HG03521 (cell line): ENCODE measurements around the gene MBNL2.

Source experiments
- ATAC-seq: cut with Tn5 transposase; IDR thresholded peaks from one replicate; pipeline ENCODE4 v1.9.1; 2021; ENCODE audit warnings: mild to moderate bottlenecking, moderate library complexity; ENCODE audit not compliant: unreplicated experiment

The MBNL2 gene

DNA sequence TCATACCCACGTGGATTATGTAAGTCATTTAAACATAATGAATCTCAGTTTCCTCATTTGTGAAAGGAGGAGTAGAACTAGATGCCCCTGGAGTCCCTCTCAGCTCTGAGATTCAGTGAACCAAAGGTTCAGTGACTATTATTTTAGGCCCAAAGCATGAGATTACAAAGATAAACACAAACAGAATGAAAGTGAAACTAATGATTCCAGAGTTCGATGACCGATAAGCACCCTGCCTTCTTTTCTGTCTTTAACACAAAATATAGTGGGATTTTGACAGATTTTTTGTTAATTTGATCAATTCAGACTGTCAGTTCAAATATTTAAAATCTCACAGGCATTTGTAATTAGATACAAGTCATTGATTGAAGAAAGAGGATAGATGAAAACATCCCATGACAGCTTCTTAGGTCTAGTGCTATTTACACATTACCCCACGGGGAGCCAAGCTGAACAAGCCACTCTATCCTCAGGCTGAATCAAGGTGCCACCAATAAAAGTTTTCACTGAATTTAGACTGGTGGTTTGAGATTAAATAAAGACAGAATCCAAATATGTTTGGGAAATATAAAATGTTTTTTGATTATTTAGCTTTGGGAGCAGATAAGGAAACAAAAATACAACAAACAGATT is 147.2 kb downstream of the MBNL2 start:
- ATAC-seq, result no peak

DNA sequence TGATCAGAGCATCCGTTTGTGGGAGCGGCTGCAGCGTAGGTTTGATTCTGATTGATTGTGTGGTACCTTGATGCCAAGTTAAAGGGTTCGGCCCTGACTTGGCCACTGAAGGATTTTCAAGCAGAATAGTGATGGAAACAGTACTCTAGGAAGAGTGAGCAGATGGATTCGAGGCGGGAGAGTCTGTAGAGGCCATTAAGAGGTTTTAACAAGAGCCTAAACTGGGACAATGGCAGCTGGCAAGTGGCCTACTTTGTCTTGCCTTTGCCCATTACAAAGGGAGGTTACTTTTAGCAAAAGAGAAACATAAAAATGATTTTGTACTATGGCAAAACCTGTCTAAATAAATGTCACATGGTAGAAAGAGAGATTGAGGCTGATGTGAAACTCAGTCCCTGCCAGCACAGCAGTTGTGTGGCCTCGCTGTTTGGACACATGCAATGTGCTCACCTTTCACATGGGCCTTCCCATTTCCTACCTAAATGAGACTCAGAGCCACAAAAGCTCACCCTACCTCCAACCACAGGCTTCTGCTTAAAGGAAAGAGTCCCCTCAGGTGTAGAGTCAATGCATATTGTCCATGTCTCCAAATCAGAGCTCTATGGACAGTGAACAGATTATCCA is 149.5 kb downstream of the MBNL2 start:
- no peak for ATAC-seq

DNA sequence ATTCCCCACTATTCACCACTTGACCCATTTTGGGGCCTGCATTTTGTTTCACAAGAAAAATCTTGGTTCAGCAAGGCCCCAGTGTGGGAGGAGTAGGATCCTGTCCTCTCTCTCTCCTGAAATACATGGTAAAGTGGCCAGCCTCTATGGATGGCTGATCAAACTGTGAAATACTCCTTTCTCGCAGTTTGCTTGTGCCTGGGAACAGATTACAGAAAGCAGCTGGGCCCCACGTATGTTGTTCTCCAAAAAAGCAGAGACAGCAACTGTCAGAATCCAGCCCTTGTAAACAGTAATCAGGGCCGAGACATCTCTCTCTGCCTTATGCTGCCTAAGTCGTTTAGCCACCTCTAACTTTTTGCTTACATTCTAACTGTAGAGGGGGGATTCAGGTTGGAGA is 150.8 kb downstream of the MBNL2 start:
- no peak for ATAC-seq

DNA sequence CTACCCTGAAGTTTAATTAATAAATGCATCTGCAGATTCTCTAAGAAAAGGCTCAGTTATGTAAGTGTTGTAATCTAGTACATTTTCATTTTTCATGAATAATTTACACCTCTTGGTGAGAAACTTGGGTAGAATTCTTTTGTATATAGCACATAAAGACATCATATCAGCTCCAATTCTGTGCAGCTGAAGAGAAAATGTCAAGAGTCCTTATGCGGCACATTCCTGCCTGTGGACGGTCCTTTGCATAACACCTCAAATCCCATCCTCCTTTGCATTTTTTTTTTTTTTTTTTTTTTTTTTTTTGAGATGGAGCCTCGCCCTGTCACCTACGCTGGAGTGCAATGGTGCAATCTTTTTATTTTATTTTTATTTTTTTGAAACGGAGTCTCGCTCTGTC is 151.7 kb downstream of the MBNL2 start:
- no peak for ATAC-seq

DNA sequence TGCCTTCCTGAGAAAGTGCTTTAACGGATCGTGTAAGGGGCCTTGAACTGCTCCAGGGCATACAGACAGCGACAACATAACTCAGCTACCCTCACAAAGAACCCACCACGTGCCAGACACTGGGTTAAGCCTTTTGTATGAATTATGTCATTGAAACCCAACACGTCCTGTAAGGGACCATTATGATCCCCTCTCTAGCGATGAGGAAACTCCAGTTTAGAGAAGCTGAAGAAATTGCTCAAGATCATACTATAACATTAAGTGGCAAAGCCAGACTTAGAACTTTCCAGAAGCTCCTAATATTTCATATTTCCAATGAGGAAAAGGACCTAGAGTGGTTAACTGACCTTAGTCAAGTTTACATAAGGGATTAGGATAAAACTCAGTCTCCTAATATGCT is 154.8 kb downstream of the MBNL2 start:
- ATAC-seq, result no peak

DNA sequence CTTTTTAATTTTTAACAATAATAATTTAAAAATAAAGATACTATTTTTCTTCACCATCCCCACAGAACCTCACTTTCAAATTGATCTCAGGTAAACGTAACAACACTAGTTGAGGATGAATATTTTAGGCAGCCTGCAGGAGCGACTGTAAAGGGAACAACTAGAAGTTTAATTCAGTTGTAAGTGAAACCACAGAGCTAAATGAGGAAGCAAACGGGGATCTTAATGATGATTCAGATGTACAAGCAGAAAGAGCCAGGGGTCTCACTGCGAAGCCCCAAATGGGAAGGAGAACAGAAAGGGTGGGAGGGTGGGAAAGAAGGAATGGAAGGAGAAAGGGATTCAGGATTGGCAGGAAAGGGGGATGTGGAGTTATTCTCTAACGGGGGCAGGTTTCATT is 157.3 kb downstream of the MBNL2 start:
- ATAC-seq, result no peak

DNA sequence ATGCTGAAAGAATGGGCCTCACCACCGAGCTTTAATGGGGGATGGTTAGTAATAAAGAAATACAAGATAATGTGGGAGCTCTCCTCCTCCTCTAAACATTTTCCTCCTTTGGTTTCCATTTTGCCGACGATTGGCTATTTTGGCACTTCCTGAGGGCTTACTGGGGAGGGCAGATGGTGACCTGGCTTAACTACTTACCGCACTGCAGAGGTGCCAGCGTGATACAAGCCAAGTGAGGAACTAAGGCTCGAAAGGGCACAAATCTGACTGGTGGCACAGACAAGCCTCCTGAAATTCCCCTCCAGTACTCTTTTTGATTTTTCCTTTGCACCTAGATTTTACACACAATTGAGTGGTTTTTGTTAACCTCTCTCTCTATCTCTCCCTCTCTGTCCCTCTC is 158.6 kb downstream of the MBNL2 start:
- ATAC-seq, result no peak

DNA sequence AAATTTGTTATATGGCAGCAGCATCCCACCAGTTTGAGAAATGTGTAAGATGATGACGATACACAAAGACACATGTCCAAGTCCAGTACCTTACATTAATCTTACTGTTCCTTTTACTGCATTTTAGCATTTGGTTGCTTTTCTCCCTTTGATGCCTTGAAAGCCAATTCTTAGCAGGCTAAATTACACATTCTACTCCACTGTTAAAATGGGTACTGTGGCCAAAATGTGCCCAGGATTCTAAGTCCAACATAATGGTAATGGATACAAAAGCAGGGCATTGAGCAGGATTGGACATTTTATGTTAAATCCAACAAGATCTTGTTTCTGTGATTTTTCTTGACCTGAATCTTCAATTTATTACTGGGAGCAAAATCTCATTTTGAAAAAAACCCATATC is 159.1 kb downstream of the MBNL2 start:
- ATAC-seq, result no peak

DNA sequence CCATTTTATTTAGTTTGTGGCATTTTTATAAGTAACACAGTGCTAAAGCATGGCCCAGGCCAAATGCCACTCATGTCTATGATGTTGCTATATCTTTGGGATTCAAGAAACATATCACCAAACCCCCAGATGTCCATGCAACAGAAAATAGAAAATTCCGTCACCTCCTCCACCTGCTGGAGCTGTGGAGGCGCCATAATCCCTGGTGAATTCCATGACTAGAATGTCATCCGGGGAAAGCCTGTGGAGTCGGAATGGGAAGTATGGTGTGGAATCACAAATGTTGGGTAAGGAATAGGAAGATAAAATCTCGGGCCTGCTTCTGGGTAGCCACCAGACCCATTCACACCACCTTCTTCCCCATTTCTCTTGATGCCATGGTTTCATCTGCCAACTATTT is 160.1 kb downstream of the MBNL2 start:
- ATAC-seq, result no peak

DNA sequence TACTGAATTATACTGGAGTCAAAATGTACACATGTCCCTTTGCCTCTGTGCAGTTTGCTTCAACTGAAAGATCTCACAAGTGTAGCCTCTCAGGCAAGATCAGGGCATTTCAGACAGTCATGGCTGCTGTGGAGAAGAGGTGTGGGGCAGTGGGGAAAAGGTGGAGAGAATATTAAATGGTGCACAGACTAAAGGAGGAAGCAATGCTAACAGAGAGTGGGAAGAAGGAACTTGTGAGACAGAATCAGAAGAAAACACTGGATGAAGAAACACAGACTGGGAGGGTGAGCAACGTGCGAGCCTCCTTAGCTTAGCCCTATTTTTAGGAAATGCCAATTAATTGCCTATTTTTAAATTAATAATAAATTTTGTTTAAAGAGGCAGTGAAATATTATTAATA is 162.2 kb downstream of the MBNL2 start:
- no peak for ATAC-seq

DNA sequence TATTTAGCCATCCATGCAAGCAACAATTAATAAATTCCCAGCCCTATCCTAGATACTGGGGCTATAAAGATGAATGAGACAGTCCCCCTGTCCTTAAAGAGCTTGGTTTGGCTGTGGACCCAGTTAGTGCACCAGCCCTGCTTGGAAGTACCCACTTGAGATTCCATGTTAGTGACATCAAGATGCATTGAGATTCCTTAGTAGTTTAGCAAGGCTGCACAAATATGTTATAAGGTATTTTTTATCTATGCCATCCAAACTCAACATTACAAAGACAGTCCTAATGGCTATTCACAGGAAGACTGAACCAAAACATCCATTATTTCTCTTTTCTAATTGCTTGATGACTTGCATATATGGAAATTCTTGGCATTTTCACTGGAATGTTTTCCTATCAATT is 163.0 kb downstream of the MBNL2 start:
- no peak for ATAC-seq

DNA sequence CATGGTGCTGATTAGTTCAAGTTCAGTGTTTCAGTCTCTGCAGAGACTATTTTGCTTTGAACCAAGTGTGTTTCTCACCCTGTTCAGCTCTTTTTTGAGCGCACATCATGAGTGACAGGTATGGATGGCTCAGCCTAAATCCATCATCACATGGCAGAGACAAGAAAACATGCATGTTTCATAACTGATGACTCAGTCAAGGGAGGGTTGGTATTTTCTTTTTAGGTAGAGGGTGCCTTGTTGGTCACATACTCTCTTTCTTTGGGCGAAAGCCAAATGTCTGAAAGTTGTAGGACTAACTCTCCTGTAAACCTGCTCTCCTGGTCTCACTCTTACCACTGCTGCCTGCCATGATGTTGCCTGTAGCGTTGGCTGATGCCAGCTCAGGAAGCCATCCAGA is 163.7 kb downstream of the MBNL2 start:
- no peak for ATAC-seq

DNA sequence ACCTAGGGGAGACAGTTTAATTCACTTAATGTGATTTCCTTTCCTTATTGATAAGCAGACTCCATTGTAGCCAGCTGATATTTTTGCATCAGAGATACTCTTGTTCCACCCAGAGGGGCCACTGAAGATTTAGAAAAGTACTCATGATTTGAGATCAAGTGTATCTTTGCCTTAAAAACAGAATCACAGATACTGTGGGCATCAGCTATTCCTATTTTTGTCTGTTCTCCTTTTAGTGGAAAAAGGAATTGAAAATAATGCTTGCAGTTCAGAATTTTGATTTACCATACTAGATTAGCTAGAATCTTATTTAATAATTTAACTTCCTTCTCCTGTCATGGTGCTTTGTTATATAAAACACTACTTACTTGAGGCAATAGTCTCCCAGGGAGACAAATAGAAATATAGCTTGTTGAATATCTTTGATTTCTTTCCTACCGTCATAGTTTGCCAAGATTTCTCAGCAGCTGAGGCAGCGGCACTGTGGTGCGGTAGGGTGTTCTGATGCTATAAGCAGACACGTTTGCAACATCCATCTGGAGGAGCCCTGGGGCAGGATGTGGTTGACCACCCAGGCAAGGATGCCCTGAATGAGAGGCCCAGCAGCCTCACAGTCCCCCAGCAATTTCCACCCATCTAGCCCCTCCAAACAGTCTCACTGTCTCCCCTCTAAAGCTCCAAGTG is 164.8 kb downstream of the MBNL2 start:
- no peak for ATAC-seq

DNA sequence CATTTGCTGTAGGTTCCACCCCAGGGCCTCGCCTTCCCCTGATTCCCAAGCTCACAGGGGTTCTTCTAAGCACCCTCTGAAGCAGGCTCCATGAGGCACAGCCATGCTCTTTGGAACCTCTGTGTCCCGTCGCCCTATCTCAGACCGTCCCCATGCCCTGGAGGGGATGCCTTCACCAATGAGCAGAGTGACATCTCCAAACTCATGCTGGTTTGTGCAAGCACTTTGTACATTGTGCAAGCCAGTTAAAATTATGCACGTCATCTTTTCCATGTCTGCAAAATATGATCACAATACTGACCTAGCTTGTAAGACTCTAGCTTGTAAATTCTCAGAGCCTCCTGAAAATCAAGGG is 165.3 kb downstream of the MBNL2 start:
- ATAC-seq, result no peak

DNA sequence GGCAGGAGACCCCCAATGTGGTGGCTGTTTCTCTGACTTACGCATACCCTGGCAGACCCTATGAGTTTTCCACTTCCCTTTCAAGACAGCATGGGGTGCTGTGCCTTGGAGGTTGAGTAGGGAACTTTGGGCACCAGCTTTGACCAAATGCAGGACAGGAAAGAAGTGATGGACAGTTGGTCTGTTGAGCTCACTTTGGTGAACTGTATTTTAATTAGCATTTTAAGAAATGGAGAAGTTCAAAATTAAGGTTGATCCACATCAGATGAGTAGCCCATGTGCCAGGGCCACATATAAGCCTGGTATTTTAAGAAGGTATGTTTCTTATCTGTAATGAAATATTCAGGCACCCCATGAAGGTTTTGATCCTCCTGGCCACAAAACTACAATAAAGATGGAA is 165.8 kb downstream of the MBNL2 start:
- no peak for ATAC-seq

DNA sequence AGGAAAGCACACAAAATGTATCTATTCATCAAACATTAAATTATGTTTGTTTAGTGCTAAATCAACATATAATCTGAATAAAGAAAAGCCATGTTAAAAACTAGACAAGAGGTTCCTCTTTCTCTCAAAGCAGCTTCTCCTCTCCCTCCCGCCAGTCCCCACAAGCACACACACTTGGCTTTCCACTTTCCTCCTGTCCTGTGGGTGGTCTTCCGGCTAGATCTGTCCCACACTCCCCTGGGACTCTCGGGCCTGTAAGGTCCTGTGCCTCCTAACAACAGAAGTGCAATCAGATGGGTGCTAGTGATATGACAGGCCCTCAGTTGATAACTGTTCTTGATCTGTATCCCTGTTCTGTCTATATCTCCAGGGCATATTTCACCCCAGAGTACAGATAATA is 166.2 kb downstream of the MBNL2 start:
- no peak for ATAC-seq

DNA sequence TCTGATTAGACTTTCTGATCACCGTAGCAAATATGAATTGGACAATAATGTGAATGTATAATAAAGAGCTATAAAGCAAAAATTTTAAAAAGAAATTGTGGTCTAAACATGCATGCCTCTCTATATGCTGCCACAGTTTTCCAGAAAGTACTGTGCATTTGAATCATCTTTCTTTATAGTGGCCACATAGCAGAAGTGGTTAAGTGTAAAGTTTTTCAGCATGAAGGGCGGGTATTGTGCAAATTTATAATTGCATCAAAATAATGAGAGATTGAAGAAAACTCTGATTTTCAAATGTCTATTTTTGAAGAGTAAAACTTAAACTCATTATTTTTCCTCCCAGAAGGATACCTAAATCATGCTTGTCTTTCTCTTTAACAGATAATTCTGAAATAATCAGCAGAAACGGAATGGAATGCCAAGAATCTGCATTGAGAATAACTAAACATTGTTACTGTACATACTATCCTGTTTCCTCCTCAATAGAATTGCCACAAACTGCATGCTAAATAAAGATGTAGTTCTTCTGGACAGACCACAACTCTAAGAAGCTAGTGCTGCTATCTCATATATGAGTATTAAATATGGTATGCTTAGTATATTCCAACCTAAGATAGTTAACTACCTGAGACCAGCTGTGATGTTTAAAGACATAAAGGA is 168.9 kb downstream of the MBNL2 start:
- ATAC-seq, result no peak

DNA sequence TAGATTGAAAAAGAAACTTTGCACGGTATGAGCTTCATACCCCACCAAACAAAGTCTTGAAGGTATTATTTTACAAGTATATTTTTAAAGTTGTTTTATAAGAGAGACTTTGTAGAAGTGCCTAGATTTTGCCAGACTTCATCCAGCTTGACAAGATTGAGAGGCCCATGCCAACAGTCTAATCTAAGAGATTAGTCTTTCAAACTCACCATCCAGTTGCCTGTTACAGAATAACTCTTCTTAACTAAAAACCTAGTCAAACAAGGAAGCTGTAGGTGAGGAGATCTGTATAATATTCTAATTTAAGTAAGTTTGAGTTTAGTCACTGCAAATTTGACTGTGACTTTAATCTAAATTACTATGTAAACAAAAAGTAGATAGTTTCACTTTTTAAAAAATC is 169.9 kb downstream of the MBNL2 start:
- ATAC-seq, result no peak

DNA sequence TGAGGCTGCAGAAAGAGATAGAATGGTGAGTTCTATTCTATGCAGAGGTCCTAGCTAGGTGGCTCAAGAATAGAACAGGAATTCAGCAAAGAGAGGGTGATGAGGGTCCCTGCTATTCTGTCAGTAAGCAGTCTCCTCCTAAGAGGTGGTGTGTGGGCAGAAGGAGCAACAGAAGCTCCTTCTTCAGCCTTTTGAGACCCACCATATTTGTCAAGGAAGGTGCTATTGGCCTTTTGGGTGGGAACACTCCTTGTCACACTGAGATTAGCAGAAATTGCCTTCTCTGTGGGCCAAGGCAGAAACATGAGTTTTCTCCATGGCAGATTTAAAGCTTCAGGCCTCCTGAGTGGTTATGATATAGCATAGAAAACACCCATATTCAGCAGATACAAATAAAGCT is 172.4 kb downstream of the MBNL2 start:
- no peak for ATAC-seq

DNA sequence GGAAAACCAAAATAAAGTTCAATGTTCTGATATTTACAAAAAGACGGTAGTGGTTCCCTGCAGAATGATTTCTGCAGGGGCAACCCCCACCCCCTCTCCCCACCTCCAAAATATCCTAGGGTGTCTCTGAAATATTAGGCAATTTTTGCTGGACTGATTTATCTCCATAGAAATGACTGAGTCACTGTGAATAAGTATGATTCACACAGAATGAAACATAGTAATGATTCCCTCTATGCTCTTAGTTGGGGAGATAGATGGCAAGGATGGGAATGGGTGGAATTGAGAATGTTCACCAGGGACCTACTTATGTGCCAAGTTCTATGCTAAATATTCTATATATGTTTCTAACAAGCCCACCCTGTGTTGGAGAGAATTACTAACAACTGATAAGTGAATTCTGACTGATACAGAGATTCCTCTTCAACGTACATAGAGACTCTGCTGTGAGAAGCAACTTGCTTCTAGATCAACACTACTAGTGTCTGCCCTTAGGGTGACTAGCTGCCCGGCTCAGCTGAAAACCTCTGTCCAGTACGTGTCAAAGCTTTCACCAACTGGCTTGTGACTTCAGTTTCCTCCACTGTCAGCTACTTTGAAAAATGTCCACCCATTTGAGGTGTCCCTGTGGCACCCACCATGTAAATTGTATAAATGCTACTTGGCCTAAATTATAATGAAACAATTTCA is 173.5 kb downstream of the MBNL2 start:
- ATAC-seq, result no peak

DNA sequence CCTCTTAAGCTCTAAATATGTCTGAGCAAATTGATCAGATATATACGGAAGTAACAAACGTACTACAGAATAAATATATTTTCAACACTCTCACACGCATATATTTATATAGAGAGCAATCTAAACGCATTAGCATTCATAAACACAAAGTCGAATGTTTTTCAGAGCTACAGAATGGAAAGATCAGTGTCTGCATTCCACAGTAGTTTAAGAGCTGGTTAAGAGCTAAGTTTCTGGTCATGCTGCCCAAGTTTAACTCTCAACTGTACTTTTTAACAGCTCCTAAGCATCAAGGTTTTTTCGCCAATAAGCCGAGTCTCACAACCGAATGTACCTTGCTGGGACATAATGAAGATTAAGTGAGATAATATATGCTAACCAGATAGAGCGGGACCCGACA is 175.1 kb downstream of the MBNL2 start:
- no peak for ATAC-seq

DNA sequence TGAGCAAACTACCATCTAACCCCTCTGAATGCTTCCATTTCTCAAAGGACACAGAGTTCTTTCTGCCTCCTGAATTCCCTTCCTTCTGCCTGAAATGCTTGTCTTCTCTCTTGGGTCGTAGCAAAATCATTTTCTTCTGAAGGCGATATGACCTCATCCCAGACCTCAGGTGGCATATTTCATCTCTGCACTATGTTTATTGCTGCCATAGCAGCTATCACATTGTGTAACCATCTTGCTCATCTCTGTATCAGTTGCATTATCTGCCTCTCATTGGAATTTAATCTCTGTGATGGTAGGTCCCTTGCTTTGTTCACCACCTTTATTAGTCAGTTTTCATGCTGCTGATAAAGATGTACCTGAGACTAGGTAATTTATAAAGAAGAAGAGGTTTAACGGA is 179.3 kb downstream of the MBNL2 start:
- no peak for ATAC-seq
